Smooth muscle cell (in vitro differentiated cells): ENCODE measurements around the gene SND1. TPM values are rescaled to one million over a fixed set of nuclear protein-coding genes. Genes with fewer than 3 reads are reported as not detected.

Experiments used
- DNase-seq: peaks from one replicate; lab custom pipeline; 2025; ENCODE audit not compliant: unreplicated experiment; lab: John Stamatoyannopoulos, UW
- H2AFZ ChIP-seq: fragments of 200-600 bp; sonication (generic); 2 replicates; pipeline ENCODE4 v1.6.0; 2016; ENCODE audit warnings: antibody characterized with exemption, low read depth, mild to moderate bottlenecking
- H3F3A ChIP-seq: fragments of 200-600 bp; sonication (generic); 2 replicates; pipeline ENCODE4 v1.6.0; 2017; ENCODE audit warnings: antibody characterized with exemption, low read depth
- H3K27ac ChIP-seq: fragments of 200-600 bp; sonication (generic); 2 replicates; pipeline ENCODE4 v1.5.1; 2016; ENCODE audit warnings: low read depth, mild to moderate bottlenecking
- H3K27me3 ChIP-seq: fragments of 200-600 bp; sonication (generic); 2 replicates; pipeline ENCODE4 v1.6.1; 2016; ENCODE audit warnings: low read depth, mild to moderate bottlenecking
- H3K36me3 ChIP-seq: fragments of 200-600 bp; sonication (generic); 2 replicates; pipeline ENCODE4 v1.5.1; 2016; ENCODE audit warnings: low read depth
- H3K4me1 ChIP-seq: fragments of 200-600 bp; sonication (generic); 2 replicates; pipeline ENCODE4 v1.5.1; 2016; ENCODE audit warnings: low read depth
- H3K4me2 ChIP-seq: fragments of 200-600 bp; sonication (generic); 2 replicates; pipeline ENCODE4 v1.6.0; 2016; ENCODE audit warnings: mild to moderate bottlenecking
- H3K4me3 ChIP-seq: fragments of 200-600 bp; sonication (generic); 2 replicates; pipeline ENCODE4 v1.5.1; 2016; ENCODE audit warnings: mild to moderate bottlenecking
- H3K79me2 ChIP-seq: fragments of 200-600 bp; sonication (generic); 2 replicates; pipeline ENCODE4 v1.6.0; 2016; ENCODE audit warnings: low read depth, mild to moderate bottlenecking
- H3K9ac ChIP-seq: fragments of 200-600 bp; sonication (generic); 2 replicates; pipeline ENCODE4 v1.6.0; 2016; ENCODE audit warnings: low read depth
- H3K9me3 ChIP-seq: fragments of 200-600 bp; sonication (generic); replicated peaks from 2 replicates; pipeline ENCODE4 v1.5.1; 2016; ENCODE audit warnings: low read depth
- H4K20me1 ChIP-seq: fragments of 200-600 bp; sonication (generic); 2 replicates; pipeline ENCODE4 v1.6.0; 2016; ENCODE audit warnings: low read depth
- CTCF ChIP-seq: fragments of 200-600 bp; sonication (generic); IDR thresholded peaks from 2 replicates; pipeline ENCODE4 v1.5.1; 2017; ENCODE audit warnings: borderline replicate concordance, mild to moderate bottlenecking, antibody characterized with exemption; ENCODE audit not compliant: insufficient read depth, poor library complexity, severe bottlenecking
- WGBS: methylation state at CpG from one replicate; pipeline ENCODE4 v1.1.7; 2016; ENCODE audit warnings: low lambda C conversion rate; 5-methylcytosine and 5-hydroxymethylcytosine counted together
- polyA plus RNA-seq: library from polyadenylated mRNA; unstranded; fragments of >200 nt; fragmentation: Nextera tagmentation; extraction: Ambion mirVana; gene quantifications from 2 replicates; pipeline ENCODE4 v1.2.1, GENCODE V29; 2016
- total RNA-seq: library from RNA; depleted of rRNA; stranded (reverse); fragments of >200 nt; gene quantifications from 2 replicates; pipeline ENCODE4 v1.2.3, GENCODE V29; 2014

Gene SND1
- total and polyA plus RNA-seq, 2 experiments from 2014 or later: 129 to 136 TPM

GRCh38 chr7:127932076-127932475 is 280.1 kb downstream of the SND1 start:
- H2AFZ ChIP-seq: no peak overlapping the region
- no peaks in the 10 kb centered on the region for H3F3A ChIP-seq
- no peak for DNase-seq
- no peak overlapping the region for H3K4me3 ChIP-seq
- H3K9ac ChIP-seq: no peak overlapping the region
- H3K4me2 ChIP-seq: no peak overlapping the region
- TF ChIP-seq CTCF: no peak
- peaks cover 15% of the 10 kb centered on the region for H3K79me2 ChIP-seq
- no peaks in the 10 kb centered on the region for H3K27me3 ChIP-seq
- no peaks in the 10 kb centered on the region for H3K9me3 ChIP-seq
- H3K36me3 ChIP-seq: peaks cover 15% of the 10 kb centered on the region
- H3K27ac ChIP-seq: no peak overlapping the region
- no peaks in the 10 kb centered on the region for H3K4me1 ChIP-seq
- H4K20me1 ChIP-seq: peaks cover 72% of the 10 kb centered on the region
- 90% methylated on average over 1 of the region's 1 CpG for WGBS

- WGBS: 50% methylated on average over 1 of the region's 1 CpG
- H3K79me2 ChIP-seq: peaks cover 13% of the 10 kb centered on the region
- H2AFZ ChIP-seq: no peak overlapping the region
These were observed 280.5 kb downstream of the SND1 start for GRCh38 chr7:127932496-127932895.

GRCh38 chr7:127933146-127933545 is 281.2 kb downstream of the SND1 start:
- WGBS: 93% methylated on average over 4 of the region's 4 CpGs
- no peaks in the 10 kb centered on the region for H3K27me3 ChIP-seq
- H4K20me1 ChIP-seq: peaks cover 72% of the 10 kb centered on the region
- no peak overlapping the region for H3K4me2 ChIP-seq
- no peaks in the 10 kb centered on the region for H3K9me3 ChIP-seq
- no peak overlapping the region for H3K4me3 ChIP-seq
- H3K9ac ChIP-seq: no peak overlapping the region
- H2AFZ ChIP-seq: no peak overlapping the region
- no peaks in the 10 kb centered on the region for H3F3A ChIP-seq
- peaks cover 15% of the 10 kb centered on the region for H3K36me3 ChIP-seq
- TF ChIP-seq CTCF: no peak
- DNase-seq: no peak
- peaks cover 8% of the 10 kb centered on the region for H3K4me1 ChIP-seq
- H3K79me2 ChIP-seq: peaks cover 12% of the 10 kb centered on the region
- H3K27ac ChIP-seq: no peak overlapping the region

More at GRCh38 chr7:127932496-127932895, 280.5 kb downstream of the SND1 start:
- no peak for TF ChIP-seq CTCF
- Histone ChIP-seq H3K4me2 (no peak overlapping the region), H3K27me3 (no peaks in the 10 kb centered on the region), H3K9ac (no peak overlapping the region), H3K4me1 (peaks cover 4% of the 10 kb centered on the region), H4K20me1 (peaks cover 72% of the 10 kb centered on the region), H3F3A (no peaks in the 10 kb centered on the region), H3K27ac (no peak overlapping the region), H3K9me3 (no peaks in the 10 kb centered on the region), H3K36me3 (peaks cover 15% of the 10 kb centered on the region), H3K4me3 (no peak overlapping the region)
- no peak for DNase-seq

- H3K9me3 ChIP-seq: no peaks in the 10 kb centered on the region
- peaks cover 16% of the 10 kb centered on the region for H3K4me1 ChIP-seq
- H3F3A ChIP-seq: no peaks in the 10 kb centered on the region
- no peak overlapping the region for H3K4me3 ChIP-seq
- DNase-seq: no peak
- peaks cover 74% of the 10 kb centered on the region for H4K20me1 ChIP-seq
- H3K36me3 ChIP-seq: peaks cover 15% of the 10 kb centered on the region
- no peaks in the 10 kb centered on the region for H3K27me3 ChIP-seq
- H3K27ac ChIP-seq: no peak overlapping the region
- H3K9ac ChIP-seq: no peak overlapping the region
- TF ChIP-seq CTCF: no peak
- H3K79me2 ChIP-seq: peaks cover 14% of the 10 kb centered on the region
- no peak overlapping the region for H3K4me2 ChIP-seq
- H2AFZ ChIP-seq: no peak overlapping the region
- WGBS: 88% methylated on average over 5 of the region's 5 CpGs
These were observed 282.7 kb downstream of the SND1 start for GRCh38 chr7:127934711-127935110.
